ENCODE data around the gene GORASP2.

- TF ChIP-seq, protein P1, sequence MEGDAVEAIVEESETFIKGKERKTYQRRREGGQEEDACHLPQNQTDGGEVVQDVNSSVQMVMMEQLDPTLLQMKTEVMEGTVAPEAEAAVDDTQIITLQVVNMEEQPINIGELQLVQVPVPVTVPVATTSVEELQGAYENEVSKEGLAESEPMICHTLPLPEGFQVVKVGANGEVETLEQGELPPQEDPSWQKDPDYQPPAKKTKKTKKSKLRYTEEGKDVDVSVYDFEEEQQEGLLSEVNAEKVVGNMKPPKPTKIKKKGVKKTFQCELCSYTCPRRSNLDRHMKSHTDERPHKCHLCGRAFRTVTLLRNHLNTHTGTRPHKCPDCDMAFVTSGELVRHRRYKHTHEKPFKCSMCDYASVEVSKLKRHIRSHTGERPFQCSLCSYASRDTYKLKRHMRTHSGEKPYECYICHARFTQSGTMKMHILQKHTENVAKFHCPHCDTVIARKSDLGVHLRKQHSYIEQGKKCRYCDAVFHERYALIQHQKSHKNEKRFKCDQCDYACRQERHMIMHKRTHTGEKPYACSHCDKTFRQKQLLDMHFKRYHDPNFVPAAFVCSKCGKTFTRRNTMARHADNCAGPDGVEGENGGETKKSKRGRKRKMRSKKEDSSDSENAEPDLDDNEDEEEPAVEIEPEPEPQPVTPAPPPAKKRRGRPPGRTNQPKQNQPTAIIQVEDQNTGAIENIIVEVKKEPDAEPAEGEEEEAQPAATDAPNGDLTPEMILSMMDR (IDR thresholded peaks at IDR 0.05) = no peak
- no peak for TF ChIP-seq POLR2A (IDR thresholded peaks at IDR 0.05)
- TF ChIP-seq EP300 (IDR thresholded peaks at IDR 0.05; ENCODE audit: low read depth) = no peak
Observed at GRCh38 chr2:170911314-170911889, 17.7 kb upstream of the GORASP2 start.

Data from transverse colon (tissue), 3 donors.